Dendritic cell treated with granulocyte-macrophage colony-stimulating factor and Interleukin-4, amounts not matched to agents 40 ng/mL and 50 ng/mL, for 4 days (primary cell): ENCODE data around the gene CDON.

Experiments used
- H3K27ac Mint-ChIP-seq: one replicate; pipeline ENCODE4 v1.8.0; 2022; ENCODE audit warnings: mild to moderate bottlenecking, mixed read lengths
- H3K27me3 Mint-ChIP-seq: one replicate; pipeline ENCODE4 v1.8.0; 2022; ENCODE audit warnings: mild to moderate bottlenecking, mixed read lengths
- H3K36me3 Mint-ChIP-seq: one replicate; pipeline ENCODE4 v1.8.0; 2022; ENCODE audit warnings: low read depth, mixed read lengths
- H3K4me1 Mint-ChIP-seq: one replicate; pipeline ENCODE4 v1.8.0; 2022; ENCODE audit warnings: low read depth, mixed read lengths
- H3K4me3 Mint-ChIP-seq: one replicate; pipeline ENCODE4 v1.8.0; 2022; ENCODE audit warnings: mild to moderate bottlenecking, moderate library complexity, mixed read lengths
- H3K9me3 Mint-ChIP-seq: one replicate; pipeline ENCODE4 v1.8.0; 2022; ENCODE audit warnings: mixed read lengths
- intact Hi-C: fragments of 100-400 bp; cut with micrococcal nuclease; formaldehyde crosslinking; loops from one replicate; pipeline ENCODE4 v1.15.0; 2022

CDON gene

GRCh38 chr11:125938418-125938817, 124.2 kb downstream of the CDON start:
- intact Hi-C loops = no loop called here
- Mint-ChIP-seq H3K4me3 (no peak overlapping the region), H3K9me3 (no peaks in the 10 kb centered on the region), H3K27me3 (no peaks in the 10 kb centered on the region), H3K36me3 (no peaks in the 10 kb centered on the region), H3K27ac (no peak overlapping the region), H3K4me1 (no peaks in the 10 kb centered on the region)

GRCh38 chr11:125935618-125936199, 127.0 kb downstream of the CDON start:
- no peak overlapping the region for H3K27ac Mint-ChIP-seq
- H3K9me3 Mint-ChIP-seq = no peaks in the 10 kb centered on the region
- no peaks in the 10 kb centered on the region for H3K4me1 Mint-ChIP-seq
- intact Hi-C loops = no loop called here
- H3K36me3 Mint-ChIP-seq = no peaks in the 10 kb centered on the region
- no peak overlapping the region for H3K4me3 Mint-ChIP-seq
- no peaks in the 10 kb centered on the region for H3K27me3 Mint-ChIP-seq

- H3K9me3 Mint-ChIP-seq = no peaks in the 10 kb centered on the region
- intact Hi-C loops = no loop called here
- peaks cover 2% of the 10 kb centered on the region for H3K4me1 Mint-ChIP-seq
- no peaks in the 10 kb centered on the region for H3K27me3 Mint-ChIP-seq
- no peak overlapping the region for H3K4me3 Mint-ChIP-seq
- no peak overlapping the region for H3K27ac Mint-ChIP-seq
- no peaks in the 10 kb centered on the region for H3K36me3 Mint-ChIP-seq
These were observed 127.6 kb downstream of the CDON start for GRCh38 chr11:125935056-125935455.

- Mint-ChIP-seq H3K4me1 (peaks cover 8% of the 10 kb centered on the region), H3K27ac (no peak overlapping the region), H3K27me3 (no peaks in the 10 kb centered on the region), H3K9me3 (no peaks in the 10 kb centered on the region), H3K36me3 (no peaks in the 10 kb centered on the region), H3K4me3 (no peak overlapping the region)
- intact Hi-C loops = no loop called here
These were observed 128.2 kb downstream of the CDON start for GRCh38 chr11:125934473-125934872.

GRCh38 chr11:125933030-125933813, 129.4 kb downstream of the CDON start:
- no peaks in the 10 kb centered on the region for H3K27me3 Mint-ChIP-seq
- H3K4me1 Mint-ChIP-seq = peaks cover 10% of the 10 kb centered on the region
- no peaks in the 10 kb centered on the region for H3K36me3 Mint-ChIP-seq
- intact Hi-C loops = no loop called here
- H3K9me3 Mint-ChIP-seq = no peaks in the 10 kb centered on the region
- H3K27ac Mint-ChIP-seq = no peak overlapping the region
- H3K4me3 Mint-ChIP-seq = no peak overlapping the region

- H3K4me3 Mint-ChIP-seq = no peak overlapping the region
- H3K27me3 Mint-ChIP-seq = no peaks in the 10 kb centered on the region
- intact Hi-C loops = no loop called here
- peaks cover 10% of the 10 kb centered on the region for H3K4me1 Mint-ChIP-seq
- no peaks in the 10 kb centered on the region for H3K9me3 Mint-ChIP-seq
- no peak overlapping the region for H3K27ac Mint-ChIP-seq
- H3K36me3 Mint-ChIP-seq = no peaks in the 10 kb centered on the region
These were observed 130.4 kb downstream of the CDON start for GRCh38 chr11:125932301-125932700.

- Mint-ChIP-seq H3K4me3 (no peak overlapping the region), H3K27ac (no peak overlapping the region), H3K36me3 (no peaks in the 10 kb centered on the region), H3K9me3 (no peaks in the 10 kb centered on the region), H3K4me1 (peaks cover 10% of the 10 kb centered on the region), H3K27me3 (peaks cover 3% of the 10 kb centered on the region)
- intact Hi-C loops = no loop called here
These were observed 131.0 kb downstream of the CDON start for GRCh38 chr11:125931668-125932067.

GRCh38 chr11:125931116-125931515, 131.6 kb downstream of the CDON start:
- no peaks in the 10 kb centered on the region for H3K36me3 Mint-ChIP-seq
- intact Hi-C loops = no loop called here
- H3K27me3 Mint-ChIP-seq = peaks cover 3% of the 10 kb centered on the region
- H3K4me1 Mint-ChIP-seq = peaks cover 10% of the 10 kb centered on the region
- no peaks in the 10 kb centered on the region for H3K9me3 Mint-ChIP-seq
- no peak overlapping the region for H3K4me3 Mint-ChIP-seq
- no peak overlapping the region for H3K27ac Mint-ChIP-seq

GRCh38 chr11:125930076-125930450, 132.6 kb downstream of the CDON start:
- peaks cover 5% of the 10 kb centered on the region for H3K27me3 Mint-ChIP-seq
- intact Hi-C loops = no loop called here
- no peaks in the 10 kb centered on the region for H3K36me3 Mint-ChIP-seq
- H3K4me1 Mint-ChIP-seq = peaks cover 10% of the 10 kb centered on the region
- H3K4me3 Mint-ChIP-seq = no peak overlapping the region
- H3K27ac Mint-ChIP-seq = no peak overlapping the region
- H3K9me3 Mint-ChIP-seq = no peaks in the 10 kb centered on the region

- intact Hi-C loops = no loop called here
- Mint-ChIP-seq H3K4me3 (no peak overlapping the region), H3K27ac (no peak overlapping the region), H3K9me3 (no peaks in the 10 kb centered on the region), H3K4me1 (peaks cover 10% of the 10 kb centered on the region), H3K36me3 (no peaks in the 10 kb centered on the region), H3K27me3 (peaks cover 6% of the 10 kb centered on the region)
These were observed 133.1 kb downstream of the CDON start for GRCh38 chr11:125929445-125930075.

- no peaks in the 10 kb centered on the region for H3K36me3 Mint-ChIP-seq
- intact Hi-C loops = no loop called here
These were observed 136.0 kb downstream of the CDON start for GRCh38 chr11:125926682-125927081.

GRCh38 chr11:125925804-125926203, 136.9 kb downstream of the CDON start:
- Mint-ChIP-seq H3K4me1 (peaks cover 10% of the 10 kb centered on the region), H3K27ac (no peak overlapping the region), H3K36me3 (no peaks in the 10 kb centered on the region), H3K27me3 (peaks cover 6% of the 10 kb centered on the region), H3K9me3 (no peaks in the 10 kb centered on the region), H3K4me3 (no peak overlapping the region)
- intact Hi-C loops = no loop called here

More at GRCh38 chr11:125926682-125927081, 136.0 kb downstream of the CDON start:
- Mint-ChIP-seq H3K27me3 (peaks cover 6% of the 10 kb centered on the region), H3K4me3 (no peak overlapping the region), H3K4me1 (peaks cover 10% of the 10 kb centered on the region), H3K9me3 (no peaks in the 10 kb centered on the region), H3K27ac (no peak overlapping the region)

- Mint-ChIP-seq H3K4me1 (peaks cover 10% of the 10 kb centered on the region), H3K27me3 (peaks cover 6% of the 10 kb centered on the region), H3K4me3 (no peak overlapping the region), H3K27ac (no peak overlapping the region), H3K9me3 (no peaks in the 10 kb centered on the region), H3K36me3 (no peaks in the 10 kb centered on the region)
- intact Hi-C loops = no loop called here
These were observed 137.4 kb downstream of the CDON start for GRCh38 chr11:125925247-125925740.

GRCh38 chr11:125924384-125925007, 138.2 kb downstream of the CDON start:
- peaks cover 6% of the 10 kb centered on the region for H3K27me3 Mint-ChIP-seq
- intact Hi-C loops = no loop called here
- no peaks in the 10 kb centered on the region for H3K9me3 Mint-ChIP-seq
- peaks cover 2% of the 10 kb centered on the region for H3K4me1 Mint-ChIP-seq
- no peak overlapping the region for H3K4me3 Mint-ChIP-seq
- no peak overlapping the region for H3K27ac Mint-ChIP-seq
- no peaks in the 10 kb centered on the region for H3K36me3 Mint-ChIP-seq
